Fibroblast of the conjunctiva (primary cell): ENCODE measurements around the gene PODXL.
"Not testable (repeated sequence)": the region's sequence is repeated elsewhere in the genome, so short reads cannot be mapped to it uniquely, and the experiment has no call there.

Experiments
- DNase-seq: peaks from one replicate; pipeline ENCODE4 v3.0.0-alpha.2; 2010; ENCODE audit warnings: low read depth

Gene PODXL

GRCh38 chr7:131537571-131537978 is 18.9 kb downstream of the PODXL start:
- DNase-seq: no peak

GRCh38 chr7:131536361-131536849 is 20.0 kb downstream of the PODXL start:
- no peak for DNase-seq

- DNase-seq: no peak
Measured at GRCh38 chr7:131533566-131534561, 22.6 kb downstream of the PODXL start.

- no peak for DNase-seq
Measured at GRCh38 chr7:131533151-131533559, 23.3 kb downstream of the PODXL start.

GRCh38 chr7:131532570-131533091 is 23.8 kb downstream of the PODXL start:
- no peak for DNase-seq

GRCh38 chr7:131530137-131530536 is 26.3 kb downstream of the PODXL start:
- DNase-seq: no peak

DNA sequence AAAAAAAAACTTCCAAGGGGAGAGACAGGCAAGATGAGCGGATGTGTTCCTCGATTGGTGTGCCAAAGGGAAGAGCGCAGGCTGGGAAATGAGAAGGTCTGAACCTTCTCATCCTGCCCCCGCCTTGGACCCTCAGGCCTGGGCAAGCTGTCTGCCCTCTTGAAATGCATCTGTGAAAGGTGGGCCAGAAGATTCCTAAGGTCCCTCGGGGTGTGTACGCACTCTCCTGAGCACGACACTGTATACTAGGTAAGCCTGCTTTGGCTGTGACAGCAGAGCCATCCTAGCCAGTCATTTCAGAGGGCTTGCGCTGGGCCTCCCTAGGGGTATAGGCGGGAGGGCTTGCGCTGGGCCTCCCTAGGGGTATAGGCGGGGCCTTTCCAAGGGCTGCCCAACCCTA is 26.8 kb downstream of the PODXL start:
- no peak for DNase-seq

DNA sequence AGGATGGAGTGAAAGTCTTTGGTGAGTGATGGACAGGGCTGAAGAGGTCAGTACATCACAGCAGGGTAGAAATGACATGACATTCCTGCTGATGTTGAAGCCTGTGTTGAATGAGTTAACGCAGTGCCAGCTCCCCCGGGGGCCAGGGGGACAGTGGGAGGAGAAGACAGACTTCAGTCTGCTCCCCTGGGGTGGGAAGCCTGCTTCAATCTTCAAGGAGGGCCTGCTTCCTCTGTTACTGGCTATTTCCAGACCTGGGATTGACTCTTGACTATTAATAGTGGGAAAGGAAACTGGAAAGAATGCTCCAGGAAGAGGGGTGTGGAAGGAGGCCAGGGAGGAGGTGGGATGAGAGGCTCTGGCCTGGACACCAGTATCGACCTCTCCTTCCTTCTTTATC is 27.2 kb downstream of the PODXL start:
- no peak for DNase-seq

DNA sequence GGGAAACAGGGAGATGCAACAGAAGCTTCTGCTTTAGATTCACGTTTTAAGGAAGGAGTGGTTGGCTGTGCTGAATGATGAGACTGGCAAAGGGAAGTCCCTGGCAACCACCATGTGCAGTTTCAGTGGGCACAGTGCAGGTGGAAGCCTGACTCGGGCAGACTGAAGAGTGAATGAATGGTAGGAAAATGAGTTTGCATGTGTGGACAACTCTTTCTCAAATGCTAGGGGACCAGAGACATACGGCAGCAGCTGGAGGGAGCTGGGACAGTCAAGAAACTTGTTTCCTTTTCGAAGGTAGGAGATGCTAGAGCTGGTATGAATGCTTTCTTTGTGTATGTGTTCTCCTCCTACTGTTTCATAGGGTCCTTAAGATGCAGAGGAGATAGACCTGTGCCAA is 29.0 kb downstream of the PODXL start:
- DNase-seq: no peak

- DNase-seq: no peak
Measured at GRCh38 chr7:131525820-131526219, 30.6 kb downstream of the PODXL start.

GRCh38 chr7:131524703-131525102 is 31.7 kb downstream of the PODXL start:
- DNase-seq: no peak

- DNase-seq: no peak
Measured at GRCh38 chr7:131524115-131524514, 32.3 kb downstream of the PODXL start.

GRCh38 chr7:131522325-131522930 is 34.0 kb downstream of the PODXL start:
- DNase-seq: no peak

DNA sequence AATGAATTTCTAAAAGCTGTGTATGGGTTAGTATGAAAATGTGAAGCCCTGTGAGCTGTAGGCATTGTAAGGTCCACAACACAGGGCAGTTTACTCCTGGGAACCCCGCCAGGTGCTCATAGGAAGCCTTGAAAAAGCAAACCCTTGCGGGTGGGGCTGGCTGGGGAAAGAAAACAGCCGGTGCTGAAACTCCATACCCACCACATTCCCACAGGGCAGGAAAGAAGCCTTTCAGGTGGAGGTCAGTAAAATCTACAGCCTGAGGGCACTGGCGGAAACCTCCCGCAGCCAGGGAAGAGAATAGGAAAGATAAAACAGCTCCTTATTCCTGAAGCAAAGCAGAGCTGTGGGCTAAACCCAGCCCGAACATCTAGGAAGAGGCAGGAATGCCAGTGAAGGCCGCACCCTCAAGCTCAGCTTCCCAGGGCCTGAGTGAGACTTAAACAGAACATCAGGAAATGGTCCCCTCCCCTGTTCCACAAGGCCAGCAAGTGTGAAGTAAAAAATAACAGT is 34.7 kb downstream of the PODXL start:
- no peak for DNase-seq

DNA sequence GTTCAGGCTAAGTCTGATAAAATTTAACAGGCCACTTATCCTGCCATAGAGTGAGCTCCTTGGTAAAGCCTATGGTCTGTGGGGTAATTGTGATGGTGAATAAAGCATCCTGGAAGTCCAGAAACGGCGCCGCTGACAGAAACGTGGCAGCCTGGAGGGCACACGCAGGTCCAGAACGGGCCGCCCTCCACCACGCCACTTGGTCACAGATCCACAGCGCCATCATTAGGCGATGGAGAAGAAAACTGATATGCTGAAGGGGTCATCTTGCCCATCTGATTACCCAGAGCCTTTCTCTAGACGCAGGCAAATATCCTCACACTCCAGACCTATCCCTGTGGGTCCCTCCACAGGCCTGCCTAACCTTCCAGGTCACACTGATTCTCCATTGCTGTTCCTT is 37.8 kb downstream of the PODXL start:
- DNase-seq: no peak

GRCh38 chr7:131517218-131517923 is 39.1 kb downstream of the PODXL start:
- DNase-seq: no peak

DNA sequence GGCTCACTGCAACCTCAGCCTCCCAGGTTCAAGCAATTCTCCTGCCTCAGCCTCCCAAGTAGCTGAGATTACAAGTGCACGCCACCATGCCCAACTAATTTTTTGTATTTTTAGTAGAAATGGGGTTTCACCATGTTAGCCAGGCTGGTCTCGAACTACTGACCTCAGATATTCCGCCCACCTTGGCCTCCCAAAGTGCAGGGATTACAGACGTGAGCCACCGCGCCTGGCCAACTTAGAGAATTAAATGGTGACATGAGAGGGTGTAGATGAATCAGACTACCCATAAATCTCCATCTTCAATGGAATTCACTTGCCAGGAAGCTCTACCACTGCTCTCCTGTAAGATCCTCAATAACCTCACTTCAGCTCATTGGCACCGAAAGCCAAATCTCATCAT is 41.0 kb downstream of the PODXL start:
- not testable (repeated sequence) for DNase-seq

- DNase-seq: peak; percentile 61
Measured at GRCh38 chr7:131513245-131514061, 43.0 kb downstream of the PODXL start.

- no peak for DNase-seq
Measured at GRCh38 chr7:131511774-131512535, 44.5 kb downstream of the PODXL start.

GRCh38 chr7:131511071-131511470 is 45.4 kb downstream of the PODXL start:
- DNase-seq: no peak
